Right hindlimb (tissue), 1 donor: Measurements from ENCODE around the gene ZNF841.
"Not testable (repeated sequence)": the region's sequence is repeated elsewhere in the genome, so short reads cannot be mapped to it uniquely, and the experiment has no call there.

Experiments used
- DNase-seq: peaks from one replicate; pipeline ENCODE4 v3.0.0-alpha.2; 2018

Gene ZNF841

GRCh38 chr19:52066258-52066863 is 29.2 kb downstream of the ZNF841 start:
- DNase-seq: no peak

- DNase-seq: no peak
Measured at GRCh38 chr19:52065399-52065798, 30.2 kb downstream of the ZNF841 start.

- not testable (repeated sequence) for DNase-seq
Measured at GRCh38 chr19:52056480-52056879, 39.1 kb downstream of the ZNF841 start.

GRCh38 chr19:52051736-52052135 is 43.8 kb downstream of the ZNF841 start:
- DNase-seq: not testable (repeated sequence)

- peak; percentile 97 for DNase-seq
Measured at GRCh38 chr19:52048555-52049501, 46.7 kb downstream of the ZNF841 start, which contains the start of gene ZNF432. Gene ZNF432 (minus strand): TSS chr19:52048838. CDS start chr19:52046868, 1,970 bp downstream.

- DNase-seq: no peak
Measured at GRCh38 chr19:52039169-52039568, 56.4 kb downstream of the ZNF841 start.

- DNase-seq: no peak
Measured at GRCh38 chr19:52034051-52034728, 61.4 kb downstream of the ZNF841 start.

- no peak for DNase-seq
Measured at GRCh38 chr19:52028780-52029123, 66.8 kb downstream of the ZNF841 start.

- DNase-seq: peak; percentile 94
Measured at GRCh38 chr19:52028027-52028779, 67.4 kb downstream of the ZNF841 start, which contains the start of gene ZNF614. Gene ZNF614 (minus strand): TSS chr19:52028379. CDS start chr19:52025745, 2,634 bp downstream.

GRCh38 chr19:52026255-52026990 is 69.1 kb downstream of the ZNF841 start:
- DNase-seq: not testable (repeated sequence)

GRCh38 chr19:52024478-52024877 is 71.1 kb downstream of the ZNF841 start:
- DNase-seq: not testable (repeated sequence)

GRCh38 chr19:52022193-52022592 is 73.4 kb downstream of the ZNF841 start:
- no peak for DNase-seq

GRCh38 chr19:52020506-52020905 is 75.1 kb downstream of the ZNF841 start:
- DNase-seq: no peak
